ENCODE data around the gene RALGAPA2.

RALGAPA2 gene

GRCh38 chr20:20440886-20441658 lies 271.4 kb downstream of the RALGAPA2 start:
- no peaks in the 10 kb centered on the region for H3K9me3 ChIP-seq (ENCODE audit: control insufficient read depth, low read length)
- no peaks in the 10 kb centered on the region for H3K4me1 ChIP-seq (ENCODE audit: control insufficient read depth, insufficient read depth, low read length, poor library complexity, severe bottlenecking)
- H3K4me3 ChIP-seq (ENCODE audit: extremely low read depth, insufficient read depth, low read length, poor library complexity, severe bottlenecking): no peak overlapping the region
- WGBS, 2 experiments (ENCODE audit: insufficient coverage in 2 of 2): 50 to 52% methylated on average over 3 to 4 of the region's 6 CpGs
- no peak overlapping the region for H3K27ac ChIP-seq (ENCODE audit: low read depth, low read length, severe bottlenecking)
- no peaks in the 10 kb centered on the region for H3K36me3 ChIP-seq (ENCODE audit: control insufficient read depth, insufficient read depth, low read length)

- no peaks in the 10 kb centered on the region for H3K9me3 ChIP-seq (ENCODE audit: control insufficient read depth, low read length)
- no peak overlapping the region for H3K27ac ChIP-seq (ENCODE audit: low read depth, low read length, severe bottlenecking)
- no peak overlapping the region for H3K4me3 ChIP-seq (ENCODE audit: extremely low read depth, insufficient read depth, low read length, poor library complexity, severe bottlenecking)
- H3K4me1 ChIP-seq (ENCODE audit: control insufficient read depth, insufficient read depth, low read length, poor library complexity, severe bottlenecking): no peaks in the 10 kb centered on the region
- H3K36me3 ChIP-seq (ENCODE audit: control insufficient read depth, insufficient read depth, low read length): no peaks in the 10 kb centered on the region
- WGBS, 2 experiments (ENCODE audit: insufficient coverage in 2 of 2): 93% methylated on average over 13 to 14 of the region's 16 CpGs
Measured at GRCh38 chr20:20440481-20440880, 272.0 kb downstream of the RALGAPA2 start.

- no peak overlapping the region for H3K27ac ChIP-seq (ENCODE audit: low read depth, low read length, severe bottlenecking)
- H3K36me3 ChIP-seq (ENCODE audit: control insufficient read depth, insufficient read depth, low read length): no peaks in the 10 kb centered on the region
- H3K4me3 ChIP-seq (ENCODE audit: extremely low read depth, insufficient read depth, low read length, poor library complexity, severe bottlenecking): no peak overlapping the region
- no peaks in the 10 kb centered on the region for H3K4me1 ChIP-seq (ENCODE audit: control insufficient read depth, insufficient read depth, low read length, poor library complexity, severe bottlenecking)
- no peaks in the 10 kb centered on the region for H3K9me3 ChIP-seq (ENCODE audit: control insufficient read depth, low read length)
- WGBS, 2 experiments (ENCODE audit: insufficient coverage in 2 of 2): 83 to 100% methylated on average over 1 of the region's 5 CpGs
Measured at GRCh38 chr20:20439602-20440190, 272.7 kb downstream of the RALGAPA2 start.

- H3K9me3 ChIP-seq (ENCODE audit: control insufficient read depth, low read length): no peaks in the 10 kb centered on the region
- 87 to 91% methylated on average over 6 to 7 of the region's 7 CpGs for WGBS, 2 experiments (ENCODE audit: insufficient coverage in 2 of 2)
- H3K4me3 ChIP-seq (ENCODE audit: extremely low read depth, insufficient read depth, low read length, poor library complexity, severe bottlenecking): no peak overlapping the region
- H3K4me1 ChIP-seq (ENCODE audit: control insufficient read depth, insufficient read depth, low read length, poor library complexity, severe bottlenecking): no peaks in the 10 kb centered on the region
- H3K36me3 ChIP-seq (ENCODE audit: control insufficient read depth, insufficient read depth, low read length): no peaks in the 10 kb centered on the region
- no peak overlapping the region for H3K27ac ChIP-seq (ENCODE audit: low read depth, low read length, severe bottlenecking)
Measured at GRCh38 chr20:20437314-20437713, 275.1 kb downstream of the RALGAPA2 start.

GRCh38 chr20:20436689-20437088 lies 275.8 kb downstream of the RALGAPA2 start:
- H3K36me3 ChIP-seq (ENCODE audit: control insufficient read depth, insufficient read depth, low read length): no peaks in the 10 kb centered on the region
- no peaks in the 10 kb centered on the region for H3K4me1 ChIP-seq (ENCODE audit: control insufficient read depth, insufficient read depth, low read length, poor library complexity, severe bottlenecking)
- WGBS, 2 experiments (ENCODE audit: insufficient coverage in 2 of 2): 94 to 95% methylated on average over 15 to 16 of the region's 16 CpGs
- no peak overlapping the region for H3K27ac ChIP-seq (ENCODE audit: low read depth, low read length, severe bottlenecking)
- H3K9me3 ChIP-seq (ENCODE audit: control insufficient read depth, low read length): no peaks in the 10 kb centered on the region
- H3K4me3 ChIP-seq (ENCODE audit: extremely low read depth, insufficient read depth, low read length, poor library complexity, severe bottlenecking): no peak overlapping the region

- H3K36me3 ChIP-seq (ENCODE audit: control insufficient read depth, insufficient read depth, low read length): no peaks in the 10 kb centered on the region
- no peak overlapping the region for H3K27ac ChIP-seq (ENCODE audit: low read depth, low read length, severe bottlenecking)
Measured at GRCh38 chr20:20435453-20435852, 277.0 kb downstream of the RALGAPA2 start.

GRCh38 chr20:20432618-20433286 lies 279.7 kb downstream of the RALGAPA2 start:
- WGBS, 2 experiments (ENCODE audit: insufficient coverage in 2 of 2): 85 to 93% methylated on average over 2 to 3 of the region's 5 CpGs
- Histone ChIP-seq H3K4me1 (ENCODE audit: control insufficient read depth, insufficient read depth, low read length, poor library complexity, severe bottlenecking) (no peaks in the 10 kb centered on the region), H3K36me3 (ENCODE audit: control insufficient read depth, insufficient read depth, low read length) (no peaks in the 10 kb centered on the region)

More at GRCh38 chr20:20435453-20435852, 277.0 kb downstream of the RALGAPA2 start:
- Histone ChIP-seq H3K4me1 (ENCODE audit: control insufficient read depth, insufficient read depth, low read length, poor library complexity, severe bottlenecking) (no peaks in the 10 kb centered on the region), H3K4me3 (ENCODE audit: extremely low read depth, insufficient read depth, low read length, poor library complexity, severe bottlenecking) (no peak overlapping the region), H3K9me3 (ENCODE audit: control insufficient read depth, low read length) (no peaks in the 10 kb centered on the region)
- WGBS, 2 experiments (ENCODE audit: insufficient coverage in 2 of 2): 69 to 78% methylated on average over 6 of the region's 6 CpGs

GRCh38 chr20:20430066-20430465 lies 282.4 kb downstream of the RALGAPA2 start:
- no peaks in the 10 kb centered on the region for H3K9me3 ChIP-seq (ENCODE audit: control insufficient read depth, low read length)
- H3K27ac ChIP-seq (ENCODE audit: low read depth, low read length, severe bottlenecking): no peak overlapping the region
- no peaks in the 10 kb centered on the region for H3K4me1 ChIP-seq (ENCODE audit: control insufficient read depth, insufficient read depth, low read length, poor library complexity, severe bottlenecking)
- no peak overlapping the region for H3K4me3 ChIP-seq (ENCODE audit: extremely low read depth, insufficient read depth, low read length, poor library complexity, severe bottlenecking)
- 76 to 92% methylated on average over 3 of the region's 3 CpGs for WGBS, 2 experiments (ENCODE audit: insufficient coverage in 2 of 2)
- no peaks in the 10 kb centered on the region for H3K36me3 ChIP-seq (ENCODE audit: control insufficient read depth, insufficient read depth, low read length)

More at GRCh38 chr20:20432618-20433286, 279.7 kb downstream of the RALGAPA2 start:
- Histone ChIP-seq H3K9me3 (ENCODE audit: control insufficient read depth, low read length) (no peaks in the 10 kb centered on the region), H3K27ac (ENCODE audit: low read depth, low read length, severe bottlenecking) (no peak overlapping the region), H3K4me3 (ENCODE audit: extremely low read depth, insufficient read depth, low read length, poor library complexity, severe bottlenecking) (no peak overlapping the region)

- 100% methylated on average over 2 of the region's 3 CpGs; no CpG with 5 or more reads in 1 of the 2 experiments for WGBS, 2 experiments (ENCODE audit: insufficient coverage in 2 of 2)
- H3K9me3 ChIP-seq (ENCODE audit: control insufficient read depth, low read length): no peaks in the 10 kb centered on the region
- H3K27ac ChIP-seq (ENCODE audit: low read depth, low read length, severe bottlenecking): no peak overlapping the region
- H3K4me1 ChIP-seq (ENCODE audit: control insufficient read depth, insufficient read depth, low read length, poor library complexity, severe bottlenecking): no peaks in the 10 kb centered on the region
- no peak overlapping the region for H3K4me3 ChIP-seq (ENCODE audit: extremely low read depth, insufficient read depth, low read length, poor library complexity, severe bottlenecking)
- H3K36me3 ChIP-seq (ENCODE audit: control insufficient read depth, insufficient read depth, low read length): no peaks in the 10 kb centered on the region
Measured at GRCh38 chr20:20428067-20428466, 284.4 kb downstream of the RALGAPA2 start.

- Histone ChIP-seq H3K4me3 (ENCODE audit: extremely low read depth, insufficient read depth, low read length, poor library complexity, severe bottlenecking) (no peak overlapping the region), H3K4me1 (ENCODE audit: control insufficient read depth, insufficient read depth, low read length, poor library complexity, severe bottlenecking) (no peaks in the 10 kb centered on the region), H3K27ac (ENCODE audit: low read depth, low read length, severe bottlenecking) (no peak overlapping the region), H3K9me3 (ENCODE audit: control insufficient read depth, low read length) (no peaks in the 10 kb centered on the region), H3K36me3 (ENCODE audit: control insufficient read depth, insufficient read depth, low read length) (no peaks in the 10 kb centered on the region)
- 90 to 93% methylated on average over 9 to 10 of the region's 11 CpGs for whole genome bisulfite sequencing, 2 experiments (ENCODE audit: insufficient coverage in 2 of 2)
Measured at GRCh38 chr20:20427227-20427864, 285.1 kb downstream of the RALGAPA2 start.

Measured in mesodermal cell (in vitro differentiated cells).